ENCODE data around the gene FNTB. TPM values are rescaled to one million over a fixed set of nuclear protein-coding genes. Genes with fewer than 3 reads are reported as not detected.
A peak's percentile ranks its signal among the peaks of the same experiment; 100 is the strongest.

The FNTB gene
- total RNA-seq, 1 donor from 2014 or later = 13.9 TPM

DNA sequence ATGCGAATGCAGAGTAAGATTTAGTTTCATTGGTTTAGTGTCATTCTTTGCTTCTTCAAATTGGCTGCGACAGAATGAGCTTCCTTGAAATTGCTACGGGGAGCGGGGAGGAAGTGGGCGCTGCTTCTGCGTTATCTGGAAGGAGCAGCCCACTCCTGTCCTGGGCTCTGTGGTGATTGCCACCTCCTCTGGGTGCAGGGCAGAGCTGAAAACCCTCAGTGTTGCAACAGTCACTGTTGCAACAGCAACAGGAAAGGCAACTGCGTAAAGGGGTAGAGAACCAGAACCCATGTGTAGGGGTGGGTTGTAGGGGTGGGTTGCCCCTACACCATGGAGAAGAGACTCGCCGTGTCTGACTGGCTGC is 57.9 kb downstream of the FNTB start:
- DNase-seq (ENCODE audit: low read depth) = no peak

DNA sequence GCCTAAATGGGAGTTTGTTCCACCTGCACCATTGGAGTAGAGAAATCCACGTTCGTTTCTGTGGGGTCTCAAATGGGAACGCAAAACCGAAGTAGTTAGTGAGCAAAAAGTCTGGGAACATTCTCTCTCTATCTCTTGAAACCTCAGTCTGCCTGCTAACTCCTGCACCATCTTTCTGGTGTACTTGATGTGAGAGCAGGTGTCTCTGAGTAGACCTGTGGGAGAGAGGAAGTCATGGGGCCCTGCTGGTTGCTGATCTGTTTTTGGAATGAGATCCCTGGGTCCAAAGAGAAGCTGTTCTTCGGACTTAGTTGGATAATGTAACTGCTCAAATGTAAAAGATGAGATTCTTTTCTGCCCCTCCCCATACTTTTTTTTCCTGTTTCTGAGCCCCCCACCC is 58.3 kb downstream of the FNTB start:
- DNase-seq (ENCODE audit: low read depth) = no peak

DNA sequence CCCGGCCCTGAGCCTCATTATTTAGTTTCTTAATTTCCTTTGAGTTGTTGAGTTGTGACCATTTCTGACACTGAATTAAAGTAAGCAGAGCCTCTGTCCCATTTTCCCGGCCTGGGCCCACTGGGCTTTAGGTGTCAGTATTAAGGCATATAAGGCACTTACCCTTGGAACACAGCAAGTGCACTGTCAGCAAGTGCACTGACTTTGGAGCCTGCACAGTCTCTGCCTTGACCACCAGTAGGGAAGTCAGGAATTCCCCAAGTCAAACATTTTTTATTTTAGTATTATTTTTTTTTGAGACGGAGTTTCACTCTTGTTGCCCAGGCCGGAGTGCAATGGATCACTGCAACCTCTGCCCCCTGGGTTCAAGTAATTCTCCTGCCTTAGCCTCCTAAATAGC is 59.0 kb downstream of the FNTB start:
- no peak for DNase-seq (ENCODE audit: low read depth)

DNA sequence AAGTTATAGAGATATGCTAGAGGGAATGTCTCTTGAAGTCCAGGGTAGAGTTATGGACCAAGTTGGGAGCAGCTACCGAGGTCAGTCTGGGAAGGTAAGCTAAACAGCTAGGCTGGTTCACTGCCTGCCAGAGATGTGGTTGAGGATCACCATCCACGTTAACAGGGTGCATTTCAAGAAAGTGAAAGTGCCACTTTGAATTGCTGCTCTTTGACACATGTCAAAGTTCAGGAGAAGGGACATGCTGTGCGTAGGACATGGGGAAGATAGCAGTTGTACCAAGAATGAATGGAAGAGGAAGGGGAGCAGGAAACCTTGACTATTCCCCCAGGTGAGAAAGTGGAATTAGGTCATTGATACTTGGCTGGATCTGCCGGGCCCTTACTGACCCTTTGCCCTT is 66.1 kb downstream of the FNTB start:
- no peak for DNase-seq (ENCODE audit: low read depth)

DNA sequence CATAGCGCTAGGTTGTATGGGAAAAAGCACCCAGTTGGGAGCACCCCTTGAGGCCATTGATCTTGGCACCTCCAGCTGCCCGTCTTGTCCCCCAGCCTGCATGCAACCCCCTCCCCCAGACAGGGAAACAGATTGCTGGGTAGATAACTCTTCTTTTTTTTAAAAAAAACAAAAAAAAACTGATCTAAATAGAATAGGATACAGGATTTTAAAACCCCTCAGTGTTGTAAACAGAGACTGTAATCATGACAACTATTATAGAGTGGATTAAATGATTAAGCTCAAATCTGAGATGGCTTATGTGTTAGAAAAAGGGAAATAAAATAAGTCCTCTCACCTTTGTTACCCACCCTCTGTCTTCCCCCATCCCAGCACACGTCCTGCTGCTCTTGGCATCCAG is 66.8 kb downstream of the FNTB start:
- no peak for DNase-seq (ENCODE audit: low read depth)

DNA sequence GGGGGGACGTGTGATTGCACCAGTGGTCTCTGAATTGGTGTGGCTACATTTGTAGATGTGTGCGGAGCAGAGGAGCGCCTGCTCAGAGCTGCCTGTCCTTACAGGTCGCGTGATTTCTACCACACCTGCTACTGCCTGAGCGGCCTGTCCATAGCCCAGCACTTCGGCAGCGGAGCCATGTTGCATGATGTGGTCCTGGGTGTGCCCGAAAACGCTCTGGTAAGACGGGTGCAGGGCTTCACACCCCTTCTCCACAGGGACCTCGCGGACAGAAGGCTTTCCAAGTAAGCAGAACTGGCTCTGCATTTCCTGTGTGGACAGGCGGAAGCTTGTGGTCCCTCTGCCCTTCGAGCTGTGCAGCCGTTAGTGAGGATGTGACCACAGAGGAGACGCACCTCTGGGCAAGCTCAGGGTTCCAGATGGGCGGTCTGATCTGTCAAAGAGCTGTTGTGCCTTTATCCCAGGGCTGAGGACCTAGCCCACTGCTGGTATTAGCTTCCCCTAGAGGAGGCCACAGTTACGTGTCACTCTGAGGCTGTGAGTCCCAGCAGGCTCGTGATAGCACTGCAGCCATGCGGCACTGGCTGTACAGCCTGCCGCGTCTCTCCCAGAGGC is 67.9 kb downstream of the FNTB start:
- no peak for DNase-seq (ENCODE audit: low read depth)

DNA sequence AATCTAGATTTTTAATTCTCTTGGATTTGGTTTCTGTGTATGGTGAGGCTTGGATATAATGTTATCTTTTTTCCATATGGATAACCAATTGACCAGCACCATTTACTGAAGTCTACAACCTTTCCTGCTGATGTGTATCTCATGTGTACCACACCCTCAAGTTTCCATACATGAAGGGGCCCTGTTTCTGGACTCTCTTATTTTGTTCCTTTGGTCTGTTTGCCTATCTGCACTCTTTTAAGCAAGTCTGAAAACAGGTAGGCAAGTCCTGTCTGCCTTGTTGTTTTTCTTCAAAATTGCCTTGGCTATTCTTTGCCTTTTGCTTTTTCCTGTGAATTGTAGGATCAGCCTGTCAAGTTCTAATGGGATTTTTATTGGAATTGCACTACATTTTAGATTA is 71.0 kb downstream of the FNTB start:
- DNase-seq (ENCODE audit: low read depth) = no peak

DNA sequence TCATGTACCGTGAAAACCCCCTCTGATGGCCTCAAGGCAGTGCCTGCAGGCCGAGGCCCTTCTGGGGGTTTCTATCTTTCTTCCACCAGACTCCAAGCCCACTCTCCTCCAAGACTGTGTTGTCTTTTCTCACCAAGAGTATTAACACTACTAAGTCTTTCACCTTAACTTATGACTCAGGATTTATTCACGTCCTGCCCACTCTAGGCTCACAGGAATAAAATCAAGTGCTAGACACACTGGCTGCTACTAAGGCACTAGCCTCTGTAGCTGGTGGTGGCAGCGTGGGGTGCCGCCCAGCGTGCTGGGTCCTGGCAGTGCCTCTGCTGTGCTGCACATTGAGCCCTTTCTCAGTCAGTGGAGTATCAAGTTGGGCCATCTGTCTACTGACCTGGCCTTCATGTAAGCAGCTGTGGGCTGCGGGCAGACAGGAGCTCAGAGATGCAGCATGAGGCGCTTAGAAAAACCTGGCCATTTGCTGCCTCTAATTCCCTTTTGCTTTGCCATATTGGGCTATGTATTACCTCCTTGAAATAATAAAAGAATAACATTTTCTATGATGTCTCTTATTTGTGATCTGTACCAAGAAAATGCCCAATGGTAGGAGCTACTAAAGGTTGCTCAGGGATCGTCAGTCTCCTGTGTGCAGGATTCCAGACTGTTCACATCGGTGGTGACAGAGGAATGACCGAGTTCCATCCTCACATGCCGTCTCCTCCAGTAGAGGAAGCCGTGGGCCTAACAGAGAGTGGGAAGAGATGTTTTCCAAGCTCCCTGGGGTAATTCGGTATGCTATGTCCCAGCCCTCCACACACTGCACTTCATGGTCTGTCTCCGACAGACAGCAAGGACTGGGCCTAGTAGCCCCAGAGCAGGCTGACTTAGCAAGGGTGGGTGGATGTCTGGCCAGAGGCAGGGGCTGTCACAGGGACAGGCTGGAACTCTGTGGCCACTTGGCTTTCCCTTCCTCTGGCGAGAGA is 75.7 kb downstream of the FNTB start:
- no peak for DNase-seq (ENCODE audit: low read depth)

DNA sequence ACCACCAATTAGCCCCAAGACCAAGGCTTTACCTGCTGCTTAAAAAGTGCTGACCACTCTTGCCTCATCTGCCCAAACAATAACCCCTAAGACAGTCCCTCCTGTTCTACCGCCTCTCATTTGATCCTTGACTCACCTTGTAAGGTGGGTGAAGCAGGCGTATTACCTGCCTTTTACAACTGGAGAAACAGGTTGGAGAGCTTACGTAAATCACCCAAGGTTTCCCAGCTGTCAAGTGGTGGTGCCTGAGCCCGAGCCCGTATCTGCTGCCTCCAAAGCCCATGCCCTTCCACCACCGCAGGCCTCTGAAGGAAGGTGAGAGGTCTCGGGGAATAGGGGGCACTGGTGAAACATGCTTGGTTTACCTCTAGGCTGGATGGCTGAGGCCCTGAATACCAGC is 79.0 kb downstream of the FNTB start:
- DNase-seq (ENCODE audit: low read depth) = no peak

DNA sequence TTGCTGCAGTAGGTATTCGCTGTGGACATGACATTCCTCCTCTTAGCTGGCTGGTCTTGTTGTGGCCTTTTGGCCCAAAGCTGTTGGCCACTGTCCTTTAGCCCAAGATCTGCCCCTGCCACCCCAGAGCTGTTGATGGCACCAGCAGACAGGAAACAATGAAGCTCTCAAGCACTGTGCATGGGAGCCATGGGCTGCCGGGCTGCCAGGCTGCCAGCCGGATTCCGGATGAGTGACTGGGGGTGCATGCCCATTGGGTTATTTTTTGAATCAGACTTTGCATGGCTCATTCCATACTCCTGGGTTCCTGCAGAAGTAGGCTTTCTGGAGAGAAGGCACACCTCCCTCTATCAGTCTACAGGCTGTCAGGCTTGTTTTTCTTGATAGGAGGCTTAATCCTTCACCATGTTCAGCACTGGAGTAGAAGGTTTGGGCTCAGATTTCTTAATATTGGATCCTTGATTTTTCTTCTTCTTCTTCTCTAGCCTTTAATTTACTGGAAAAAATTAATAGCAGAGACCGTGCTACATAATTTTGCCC is 83.2 kb downstream of the FNTB start:
- DNase-seq (ENCODE audit: low read depth) = no peak

DNA sequence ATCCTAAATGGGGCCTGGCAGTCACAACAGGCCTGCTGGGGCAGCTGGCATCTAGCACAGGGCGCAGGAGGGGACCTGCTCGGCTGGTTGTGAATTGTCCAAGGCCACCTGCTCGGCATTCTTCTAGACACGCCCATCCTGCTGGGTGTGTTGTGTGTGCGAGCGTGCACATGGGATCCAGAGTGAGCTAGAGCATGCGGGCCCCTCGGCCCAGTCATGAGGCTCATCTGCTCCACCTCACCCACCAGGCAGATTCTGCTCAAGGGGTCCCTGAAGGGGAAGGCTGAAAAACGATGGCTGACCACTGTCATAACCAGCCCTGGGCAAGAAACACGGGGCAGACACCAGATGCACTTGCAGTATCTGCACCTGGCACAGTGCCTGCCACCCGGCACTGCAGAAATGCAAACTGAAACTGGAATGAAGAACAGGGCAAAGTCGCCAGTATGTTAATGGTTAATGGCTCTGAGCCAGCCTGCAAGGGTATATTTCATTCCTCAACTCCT is 83.8 kb downstream of the FNTB start:
- DNase-seq (ENCODE audit: low read depth) = peak; percentile 78

DNA sequence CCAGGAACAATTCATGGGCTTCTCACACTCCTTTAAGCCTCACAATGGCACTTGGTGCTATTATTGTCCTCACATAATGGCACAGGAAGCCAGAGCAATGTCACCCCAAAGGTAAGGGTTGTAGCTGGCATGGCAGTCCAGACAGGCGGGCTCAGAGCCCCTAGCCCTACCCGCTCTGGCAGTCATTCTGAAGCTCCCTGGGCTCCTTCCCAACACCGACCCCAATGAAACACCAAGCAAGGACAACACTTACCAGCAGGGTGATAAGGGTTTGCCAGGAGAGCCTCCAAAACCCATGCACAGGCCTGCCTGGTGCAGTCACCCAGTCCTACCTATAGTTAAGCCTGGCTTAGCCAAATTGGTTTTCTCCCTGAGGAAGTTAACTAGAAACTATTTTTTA is 84.8 kb downstream of the FNTB start:
- DNase-seq (ENCODE audit: low read depth) = no peak

DNA sequence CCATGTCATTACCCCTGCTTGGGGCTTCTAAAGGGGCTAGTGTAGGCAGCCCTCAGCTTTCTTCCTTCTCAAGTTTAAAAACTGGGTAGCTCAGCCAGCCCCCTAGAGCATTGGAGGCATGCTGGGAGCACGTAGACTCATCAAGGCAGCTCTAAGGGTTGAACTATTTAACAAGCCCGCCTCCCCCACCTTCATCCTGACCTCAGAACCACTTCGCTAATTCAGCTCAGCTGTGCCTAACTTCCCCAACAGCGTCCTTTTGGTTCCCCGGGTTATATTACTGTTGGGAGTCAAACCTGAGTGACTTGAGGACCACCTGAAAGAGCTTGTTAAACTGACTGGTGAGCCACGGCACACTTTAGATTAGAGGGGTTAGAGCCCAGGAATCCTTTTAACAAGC is 85.6 kb downstream of the FNTB start:
- no peak for DNase-seq (ENCODE audit: low read depth)

DNA sequence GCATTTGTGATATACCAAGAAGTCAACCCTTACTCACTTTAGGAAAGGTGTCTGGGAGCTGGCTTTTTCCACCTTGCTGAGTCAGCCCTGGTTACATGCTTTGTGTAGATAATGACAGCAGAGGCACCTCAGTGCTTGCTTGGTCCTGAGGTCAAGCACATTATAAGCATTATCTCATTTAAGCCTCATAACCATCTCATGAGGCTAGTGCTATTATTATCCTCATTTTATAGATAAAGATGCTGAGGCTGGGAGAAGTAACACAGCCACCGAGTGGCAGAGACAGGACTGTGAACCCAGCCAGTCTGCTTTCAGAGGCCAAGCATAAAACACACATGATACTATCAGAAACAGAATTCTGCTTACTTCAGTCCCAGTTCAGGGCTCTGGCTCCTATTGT is 86.2 kb downstream of the FNTB start:
- no peak for DNase-seq (ENCODE audit: low read depth)

DNA sequence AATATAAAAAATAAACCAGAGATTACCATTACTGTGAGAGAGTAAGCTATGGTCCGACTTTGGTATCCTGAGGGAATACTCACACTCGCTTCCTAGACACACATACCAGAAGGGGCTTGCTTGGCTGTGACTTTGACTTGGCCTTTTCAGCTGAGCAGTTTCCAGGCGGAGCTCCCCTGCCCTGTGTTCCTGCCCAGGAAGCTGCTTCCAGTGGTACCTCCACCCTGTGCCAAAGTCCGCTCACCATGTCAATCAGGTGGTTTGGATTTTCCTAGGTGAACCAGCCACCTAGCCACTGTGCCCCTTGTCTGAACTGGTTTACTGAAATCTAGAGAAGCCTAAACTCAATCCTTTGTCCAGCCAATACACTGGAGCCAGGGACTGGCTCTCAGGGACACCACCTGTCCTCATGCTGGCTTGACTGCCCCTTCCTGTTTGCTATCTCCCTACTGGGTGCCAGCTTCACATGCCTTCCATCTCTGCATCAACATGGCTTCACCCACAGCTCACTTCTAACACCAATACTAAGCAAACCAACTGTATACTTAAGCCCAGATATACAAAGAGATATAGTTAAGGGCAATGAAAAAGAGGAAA is 87.0 kb downstream of the FNTB start:
- DNase-seq (ENCODE audit: low read depth) = no peak

DNA sequence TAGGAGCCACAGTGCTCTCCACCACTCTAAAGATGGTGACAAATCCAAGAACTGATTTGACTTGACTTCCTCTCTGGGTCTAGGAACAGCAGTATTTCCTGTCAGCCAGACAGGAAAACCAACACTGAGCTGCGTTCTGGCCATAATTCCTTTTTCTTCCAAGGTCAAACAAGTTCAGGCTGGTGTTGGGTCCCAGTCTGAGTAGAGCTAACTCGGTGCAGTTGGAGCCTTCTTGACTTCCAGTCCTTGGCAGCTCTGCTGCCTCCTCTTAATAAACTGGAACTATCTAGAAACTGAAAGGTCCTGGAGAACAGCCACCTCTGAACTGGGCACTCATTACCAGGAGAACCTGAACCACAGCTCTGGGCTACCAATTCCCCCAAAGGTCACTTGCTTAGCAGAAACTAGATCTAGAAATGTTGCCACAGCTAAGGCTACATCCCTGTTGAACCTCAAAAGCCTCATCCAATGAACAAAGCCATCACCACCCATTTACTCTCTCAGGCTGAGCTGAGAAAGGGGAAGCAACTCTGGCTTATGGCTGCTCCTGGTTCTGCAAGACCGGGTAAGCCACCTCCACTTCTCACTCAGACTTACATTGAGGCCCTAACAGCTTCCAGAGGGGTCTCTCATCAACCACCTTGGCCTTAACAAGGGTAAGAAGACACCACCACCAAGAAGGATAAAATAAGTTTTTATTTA is 87.9 kb downstream of the FNTB start:
- no peak for DNase-seq (ENCODE audit: low read depth)

DNA sequence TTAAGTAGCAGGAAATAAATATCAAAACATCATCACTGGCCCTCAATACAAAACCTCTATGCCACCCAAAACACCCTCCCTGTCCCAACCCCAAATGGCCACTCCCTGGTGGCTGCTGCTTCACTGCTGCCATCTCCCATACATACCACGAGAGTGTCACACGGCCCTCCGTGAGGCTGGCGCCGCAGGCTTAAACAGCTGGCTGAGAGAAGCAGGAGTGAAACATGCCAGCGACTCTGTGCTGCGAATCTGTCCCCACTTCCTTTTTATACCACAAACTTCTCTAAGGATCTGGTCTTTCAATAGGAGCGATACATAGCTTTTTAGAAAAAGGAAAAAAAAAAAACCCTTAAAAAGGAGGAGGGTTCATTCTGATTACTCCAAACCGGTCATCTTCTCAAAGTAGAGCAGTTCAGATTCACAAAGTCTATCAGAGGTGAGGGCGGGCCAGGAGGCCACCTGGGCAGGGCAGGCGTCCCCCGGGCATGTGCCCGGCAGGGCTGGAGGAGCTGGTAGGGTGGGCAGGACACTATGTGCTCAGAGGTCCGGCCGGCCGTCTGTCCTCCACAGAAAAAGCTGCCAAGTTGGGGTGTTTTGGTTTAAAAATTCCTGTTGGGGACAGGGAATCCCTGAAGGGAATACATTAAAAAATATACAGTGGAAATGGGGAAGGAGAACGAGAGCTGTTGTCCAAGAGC is 89.1 kb downstream of the FNTB start:
- DNase-seq (ENCODE audit: low read depth) = no peak

DNA sequence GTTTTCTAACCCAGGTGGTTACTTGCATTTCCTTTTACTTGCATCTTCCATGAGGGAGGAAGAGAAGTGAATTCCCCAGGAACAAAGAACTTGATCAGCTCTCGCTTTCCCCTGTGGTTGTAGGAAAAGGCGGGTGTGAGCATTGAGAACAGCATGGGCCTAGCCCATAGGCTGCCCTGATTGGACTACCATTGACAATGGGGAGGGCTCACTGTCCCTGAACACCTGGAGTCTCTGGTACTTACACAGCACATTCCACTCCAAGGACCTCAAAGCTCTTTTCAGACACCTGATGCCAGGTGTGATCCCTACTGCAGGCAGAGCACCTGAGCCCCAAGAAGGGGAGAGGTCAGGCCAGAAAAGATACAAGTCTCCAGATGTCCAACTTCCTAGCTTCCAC is 90.6 kb downstream of the FNTB start:
- DNase-seq (ENCODE audit: low read depth) = no peak

DNA sequence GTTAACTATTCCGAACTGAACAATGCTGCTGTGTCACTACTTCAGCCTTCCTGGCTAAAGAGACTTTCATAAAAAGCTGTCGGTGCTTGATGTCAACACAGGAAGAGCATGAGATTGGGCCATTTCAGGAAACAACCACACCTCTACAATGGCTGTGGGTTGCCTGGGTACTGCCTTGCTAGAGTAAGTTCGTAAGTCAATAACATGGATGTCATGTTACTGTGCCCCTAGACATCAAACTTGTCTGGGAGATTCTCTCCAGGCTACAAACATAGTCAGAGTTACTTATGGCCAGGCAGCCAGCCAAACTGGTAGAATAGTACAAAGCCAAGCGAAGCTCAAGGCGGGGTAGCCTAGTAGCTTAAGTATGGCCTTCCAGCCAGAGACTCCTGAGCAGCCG is 92.5 kb downstream of the FNTB start:
- DNase-seq (ENCODE audit: low read depth) = no peak

DNA sequence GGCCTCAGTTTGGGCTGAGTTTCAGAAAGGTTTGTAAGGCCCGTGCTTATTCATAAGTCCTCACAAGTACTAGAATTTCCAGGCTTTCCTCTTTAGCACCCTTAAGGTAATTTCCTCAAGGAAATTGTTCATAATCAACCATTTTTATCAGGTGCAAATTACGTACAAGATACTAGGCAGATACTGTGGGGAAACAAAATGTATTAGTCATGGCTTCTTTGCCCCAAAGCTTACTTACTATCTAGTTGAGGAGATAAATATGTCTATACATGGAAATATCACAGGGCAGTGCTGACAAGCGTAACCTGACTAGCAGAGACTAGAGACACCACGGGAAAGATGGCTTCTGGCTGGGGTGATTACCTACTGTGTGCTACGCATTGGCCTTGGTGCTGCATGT is 93.1 kb downstream of the FNTB start:
- DNase-seq (ENCODE audit: low read depth) = no peak

Data from myocyte (in vitro differentiated cells).